Glutamatergic neuron (in vitro differentiated cells): ENCODE data around the gene DAPK3. TPM values are rescaled to one million over a fixed set of nuclear protein-coding genes. Genes with fewer than 3 reads are reported as not detected.
A peak's percentile ranks its signal among the peaks of the same experiment; 100 is the strongest.

ENCODE experiments used
- DNase-seq: peaks from one replicate; pipeline ENCODE4 v3.0.0; 2022
- H3K27ac Mint-ChIP-seq: one replicate; pipeline ENCODE4 v1.8.0; 2020; ENCODE audit warnings: mild to moderate bottlenecking, mixed read lengths, inconsistent platforms; ENCODE audit not compliant: unreplicated experiment
- H3K27me3 Mint-ChIP-seq: one replicate; pipeline ENCODE4 v1.8.0; 2020; ENCODE audit warnings: mild to moderate bottlenecking, moderate library complexity, mixed read lengths, inconsistent platforms; ENCODE audit not compliant: unreplicated experiment
- H3K36me3 Mint-ChIP-seq: one replicate; pipeline ENCODE4 v1.8.0; 2020; ENCODE audit warnings: mild to moderate bottlenecking, mixed read lengths, inconsistent platforms; ENCODE audit not compliant: unreplicated experiment
- H3K4me1 Mint-ChIP-seq: one replicate; pipeline ENCODE4 v1.8.0; 2020; ENCODE audit warnings: mild to moderate bottlenecking, low read depth, mixed read lengths, inconsistent platforms; ENCODE audit not compliant: unreplicated experiment
- H3K4me3 Mint-ChIP-seq: one replicate; pipeline ENCODE4 v1.8.0; 2020; ENCODE audit warnings: mild to moderate bottlenecking, mixed read lengths, inconsistent platforms; ENCODE audit not compliant: unreplicated experiment
- H3K9me3 Mint-ChIP-seq: one replicate; pipeline ENCODE4 v1.8.0; 2020; ENCODE audit warnings: mild to moderate bottlenecking, moderate library complexity, mixed read lengths, inconsistent platforms; ENCODE audit not compliant: unreplicated experiment
- long read RNA-seq: library from polyadenylated mRNA; unstranded; transcript quantifications from one replicate; pipeline ENCODE4 v2.0.0, GENCODE V29; 2020; ENCODE audit not compliant: unreplicated experiment
- total RNA-seq: library from RNA; stranded (reverse); fragmentation: NEBNext Ultra II Directional; extraction: Animal tissue kit (Norgen Biotek cat#: 25700); gene quantifications from one replicate; pipeline ENCODE4 v1.2.1, GENCODE V29; 2021; ENCODE audit not compliant: unreplicated experiment
- TF ChIP-seq, protein P1 (sequence below): fragments of 200-600 bp; sonication (generic); IDR thresholded peaks from one replicate; pipeline ENCODE4 v1.5.0; 2021; ENCODE audit not compliant: partially characterized antibody, unreplicated experiment

Gene DAPK3
- 221 TPM for total RNA-seq
- long read RNA-seq, partial matches to known transcripts, result 5 of 16 reads
- long read RNA-seq, other reads (novel, unspliced or antisense), result 11 of 16 reads

DNA sequence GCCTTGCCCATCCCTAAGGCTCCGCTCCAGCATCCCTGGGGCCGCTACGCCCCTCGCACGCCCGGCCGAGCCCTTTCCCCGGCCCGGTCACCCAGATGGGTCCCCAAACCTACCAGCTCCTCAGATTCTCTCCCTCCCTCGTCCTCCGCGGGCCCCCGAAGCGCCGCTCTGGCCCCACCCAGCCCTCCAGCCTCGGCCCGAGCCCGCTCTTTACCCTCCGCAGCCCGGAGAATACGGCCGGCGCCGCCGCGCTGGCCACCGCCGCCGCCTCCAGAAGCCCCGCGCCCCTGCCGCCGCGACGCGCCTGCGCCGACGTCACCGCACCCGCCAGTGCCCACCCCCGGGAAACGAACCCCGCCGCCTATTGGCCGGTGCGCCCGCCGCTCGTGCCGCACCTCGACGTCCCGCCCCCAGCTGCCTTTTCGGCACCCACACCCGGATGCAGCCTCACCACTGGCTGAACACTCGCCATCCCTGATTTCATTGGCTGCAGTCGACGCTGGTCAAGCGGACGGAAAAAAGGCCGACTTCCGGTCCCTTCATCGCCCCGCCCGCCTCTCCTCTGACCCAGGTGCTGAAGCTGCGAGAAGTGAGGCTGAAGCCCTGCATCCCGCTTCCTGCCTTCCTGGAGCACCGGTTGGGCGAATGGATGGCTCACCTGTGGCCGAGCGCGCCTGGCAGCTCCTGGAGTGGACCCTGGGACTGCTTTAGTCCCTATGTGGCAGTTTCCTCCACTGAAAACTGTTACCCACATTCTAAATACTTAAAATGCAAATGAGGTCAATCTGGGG, at the start of gene DAPK3:
Gene DAPK3, minus strand, starts transcription at position 292 of the 791 bp plus-strand sequence. CDS start 1,364 bp downstream, outside the sequence.
- Mint-ChIP-seq H3K36me3 (no peaks in the 10 kb centered on the region), H3K4me3 (peak within 1 kb of the TSS; percentile 97), H3K9me3 (peaks cover 5% of the 10 kb centered on the region), H3K27me3 (peaks cover 4% of the 10 kb centered on the region), H3K27ac (peak within 1 kb of the TSS; percentile 99), H3K4me1 (peaks cover 18% of the 10 kb centered on the region)
- TF ChIP-seq, protein P1, sequence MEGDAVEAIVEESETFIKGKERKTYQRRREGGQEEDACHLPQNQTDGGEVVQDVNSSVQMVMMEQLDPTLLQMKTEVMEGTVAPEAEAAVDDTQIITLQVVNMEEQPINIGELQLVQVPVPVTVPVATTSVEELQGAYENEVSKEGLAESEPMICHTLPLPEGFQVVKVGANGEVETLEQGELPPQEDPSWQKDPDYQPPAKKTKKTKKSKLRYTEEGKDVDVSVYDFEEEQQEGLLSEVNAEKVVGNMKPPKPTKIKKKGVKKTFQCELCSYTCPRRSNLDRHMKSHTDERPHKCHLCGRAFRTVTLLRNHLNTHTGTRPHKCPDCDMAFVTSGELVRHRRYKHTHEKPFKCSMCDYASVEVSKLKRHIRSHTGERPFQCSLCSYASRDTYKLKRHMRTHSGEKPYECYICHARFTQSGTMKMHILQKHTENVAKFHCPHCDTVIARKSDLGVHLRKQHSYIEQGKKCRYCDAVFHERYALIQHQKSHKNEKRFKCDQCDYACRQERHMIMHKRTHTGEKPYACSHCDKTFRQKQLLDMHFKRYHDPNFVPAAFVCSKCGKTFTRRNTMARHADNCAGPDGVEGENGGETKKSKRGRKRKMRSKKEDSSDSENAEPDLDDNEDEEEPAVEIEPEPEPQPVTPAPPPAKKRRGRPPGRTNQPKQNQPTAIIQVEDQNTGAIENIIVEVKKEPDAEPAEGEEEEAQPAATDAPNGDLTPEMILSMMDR, result peak; percentile 41
- DNase-seq, result peak; percentile 99

- H3K9me3 Mint-ChIP-seq, result peaks cover 2% of the 10 kb centered on the region
- no peak overlapping the region for H3K4me3 Mint-ChIP-seq
- no peaks in the 10 kb centered on the region for H3K36me3 Mint-ChIP-seq
- DNase-seq, result no peak
- H3K27ac Mint-ChIP-seq, result no peak overlapping the region
- H3K4me1 Mint-ChIP-seq, result peaks cover 9% of the 10 kb centered on the region
- TF ChIP-seq, protein P1, result no peak
- peaks cover 4% of the 10 kb centered on the region for H3K27me3 Mint-ChIP-seq
Measured at GRCh38 chr19:4019578-4019977, 48.7 kb upstream of the DAPK3 start.

DNA sequence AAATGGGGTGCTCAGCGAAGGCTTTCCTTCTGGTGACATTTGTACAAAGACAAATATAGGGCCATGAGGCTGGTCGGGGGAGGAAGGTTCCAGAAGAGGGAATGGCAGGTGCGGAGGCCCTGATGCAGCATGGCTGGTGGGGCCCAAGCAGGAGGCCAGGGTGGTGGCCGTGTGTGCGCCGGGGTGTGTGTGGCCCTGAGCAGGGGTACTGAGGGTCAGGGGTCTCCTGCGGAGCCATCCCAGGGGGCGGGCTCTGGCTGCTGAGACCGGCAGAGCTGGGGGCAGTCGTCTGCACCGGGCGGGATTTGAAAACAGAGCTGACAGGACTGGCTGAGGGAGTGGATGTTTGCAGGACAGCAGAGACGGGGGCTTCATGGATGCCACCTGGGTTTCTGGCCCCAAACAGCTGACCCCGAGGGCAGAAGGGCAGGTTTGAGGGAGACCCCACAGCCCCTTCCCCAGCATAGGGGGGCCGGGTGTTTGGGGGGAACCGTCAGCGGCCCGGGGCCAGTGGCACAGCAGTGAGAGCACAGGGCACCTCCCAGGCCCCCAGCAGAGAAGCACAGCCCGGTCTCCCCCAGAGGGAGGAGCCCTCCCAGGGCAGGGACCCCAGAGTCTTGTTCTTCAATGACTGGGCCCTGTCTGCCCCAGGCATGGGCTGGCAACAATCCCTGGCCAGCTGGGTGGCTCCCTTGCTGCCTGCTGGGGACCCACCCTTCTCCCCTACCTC, 48.0 kb upstream of the DAPK3 start:
- no peak for DNase-seq
- Mint-ChIP-seq H3K4me1 (peaks cover 9% of the 10 kb centered on the region), H3K27ac (peak overlapping the region; percentile 33), H3K27me3 (peaks cover 4% of the 10 kb centered on the region), H3K9me3 (peaks cover 2% of the 10 kb centered on the region), H3K36me3 (no peaks in the 10 kb centered on the region), H3K4me3 (no peak overlapping the region)
- TF ChIP-seq, protein P1, result no peak

DNA sequence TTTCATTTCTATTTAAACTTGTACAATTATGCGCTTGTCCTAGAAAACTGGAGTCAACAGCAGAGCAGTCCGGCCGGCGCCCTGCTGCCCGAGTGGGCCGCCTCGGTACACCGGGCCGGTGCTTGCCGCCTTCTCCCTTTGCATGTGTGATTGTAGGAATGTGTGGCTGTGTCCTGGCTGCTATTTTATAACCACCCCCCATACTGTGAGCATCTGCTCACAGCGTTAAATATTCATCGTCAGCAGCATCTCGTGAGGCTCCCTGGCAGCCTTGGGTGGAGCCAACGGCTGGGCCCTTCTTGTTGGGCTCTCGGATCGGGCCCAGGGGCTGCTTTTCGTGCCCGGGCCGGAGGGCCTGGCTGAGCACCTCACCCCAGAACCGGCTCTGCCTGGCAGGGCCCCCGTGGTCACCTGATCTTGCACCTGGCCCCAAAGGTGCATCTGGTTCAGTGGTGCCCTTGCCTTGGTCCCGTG, 47.3 kb upstream of the DAPK3 start:
- Mint-ChIP-seq H3K36me3 (no peaks in the 10 kb centered on the region), H3K4me3 (peak overlapping the region; percentile 20)

More for the DNA sequence above, 47.3 kb upstream of the DAPK3 start:
- Mint-ChIP-seq H3K4me1 (peaks cover 9% of the 10 kb centered on the region), H3K27me3 (peaks cover 1% of the 10 kb centered on the region), H3K9me3 (peaks cover 2% of the 10 kb centered on the region), H3K27ac (peak overlapping the region; percentile 55)
- TF ChIP-seq, protein P1, result no peak
- DNase-seq, result no peak
